ENCODE measurements around the gene LDB2.

GRCh38 chr4:16807355-16807754, 91.1 kb downstream of the LDB2 start:
- TF ChIP-seq EZH2 (IDR thresholded peaks at IDR 0.05; ENCODE audit: low read depth) (no peak), CTCF (conservative IDR thresholded peaks at IDR 0.05) (no peak)
